Measurements from ENCODE around the gene VEGFA. TPM values are rescaled to one million over a fixed set of nuclear protein-coding genes. Genes with fewer than 3 reads are reported as not detected.
A peak's percentile ranks its signal among the peaks of the same experiment; 100 is the strongest.

The VEGFA gene
- total and polyA plus RNA-seq, 5 donors, result 163 to 296 (median 246) TPM

- DNase-seq (no peak), ATAC-seq (no peak)
- Histone ChIP-seq H3K9me3 (ENCODE audit: control insufficient read depth, low read length) (no peaks in the 10 kb centered on the region), H3K27me3 (ENCODE audit: control insufficient read depth, insufficient read depth) (no peaks in the 10 kb centered on the region), H3K27ac (ENCODE audit: low read length) (no peak overlapping the region), H3K4me1 (ENCODE audit: control insufficient read depth, insufficient read depth, low read length) (peaks cover 4% of the 10 kb centered on the region), H3K4me3 (ENCODE audit: low read length) (no peak overlapping the region)
- 82% methylated on average over 11 of the region's 11 CpGs for WGBS
- intact Hi-C loops (cut with DNase I), result no loop called here
Measured at GRCh38 chr6:43738877-43739641, 31.0 kb upstream of the VEGFA start.

GRCh38 chr6:43739642-43740091, 30.3 kb upstream of the VEGFA start:
- H3K9me3 ChIP-seq (ENCODE audit: control insufficient read depth, low read length), result no peaks in the 10 kb centered on the region
- intact Hi-C loops (cut with DNase I), result no loop called here
- no peaks in the 10 kb centered on the region for H3K27me3 ChIP-seq (ENCODE audit: control insufficient read depth, insufficient read depth)
- WGBS, result 39% methylated on average over 4 of the region's 4 CpGs
- DNase-seq, result no peak
- H3K4me3 ChIP-seq (ENCODE audit: low read length), result no peak overlapping the region
- ATAC-seq, result peak in 1 of 2 donors; percentile 6
- H3K27ac ChIP-seq (ENCODE audit: low read length), result no peak overlapping the region
- peaks cover 4% of the 10 kb centered on the region for H3K4me1 ChIP-seq (ENCODE audit: control insufficient read depth, insufficient read depth, low read length)

- Histone ChIP-seq H3K27ac (ENCODE audit: low read length) (no peak overlapping the region), H3K4me3 (ENCODE audit: low read length) (no peak overlapping the region), H3K9me3 (ENCODE audit: control insufficient read depth, low read length) (no peaks in the 10 kb centered on the region), H3K27me3 (ENCODE audit: control insufficient read depth, insufficient read depth) (no peaks in the 10 kb centered on the region), H3K4me1 (ENCODE audit: control insufficient read depth, insufficient read depth, low read length) (peaks cover 4% of the 10 kb centered on the region)
- ATAC-seq (no peak), DNase-seq (peak in 1 of 3 donors; percentile 30)
- intact Hi-C loops (cut with DNase I), result no loop called here
- WGBS, result 72% methylated on average over 6 of the region's 6 CpGs
Measured at GRCh38 chr6:43740321-43740960, 29.6 kb upstream of the VEGFA start.

GRCh38 chr6:43740961-43741764, 28.8 kb upstream of the VEGFA start:
- no peak for ATAC-seq
- Histone ChIP-seq H3K27ac (ENCODE audit: low read length) (no peak overlapping the region), H3K27me3 (ENCODE audit: control insufficient read depth, insufficient read depth) (no peaks in the 10 kb centered on the region), H3K9me3 (ENCODE audit: control insufficient read depth, low read length) (no peaks in the 10 kb centered on the region), H3K4me1 (ENCODE audit: control insufficient read depth, insufficient read depth, low read length) (peaks cover 4% of the 10 kb centered on the region), H3K4me3 (ENCODE audit: low read length) (no peak overlapping the region)
- intact Hi-C loops (cut with DNase I), result no loop called here
- WGBS, result 66% methylated on average over 6 of the region's 6 CpGs
- DNase-seq, result peak in 1 of 3 donors; percentile 13

- H3K9me3 ChIP-seq (ENCODE audit: control insufficient read depth, low read length), result no peaks in the 10 kb centered on the region
- H3K4me1 ChIP-seq (ENCODE audit: control insufficient read depth, insufficient read depth, low read length), result peaks cover 4% of the 10 kb centered on the region
- intact Hi-C loops (cut with DNase I), result no loop called here
- ATAC-seq (no peak), DNase-seq (no peak)
- H3K4me3 ChIP-seq (ENCODE audit: low read length), result no peak overlapping the region
- H3K27ac ChIP-seq (ENCODE audit: low read length), result no peak overlapping the region
- 78% methylated on average over 2 of the region's 2 CpGs for WGBS
- no peaks in the 10 kb centered on the region for H3K27me3 ChIP-seq (ENCODE audit: control insufficient read depth, insufficient read depth)
Measured at GRCh38 chr6:43741829-43742228, 28.2 kb upstream of the VEGFA start.

GRCh38 chr6:43742285-43742684, 27.7 kb upstream of the VEGFA start:
- WGBS, result 83% methylated on average over 3 of the region's 3 CpGs
- Histone ChIP-seq H3K27me3 (ENCODE audit: control insufficient read depth, insufficient read depth) (no peaks in the 10 kb centered on the region), H3K4me3 (ENCODE audit: low read length) (no peak overlapping the region), H3K9me3 (ENCODE audit: control insufficient read depth, low read length) (no peaks in the 10 kb centered on the region), H3K27ac (ENCODE audit: low read length) (no peak overlapping the region), H3K4me1 (ENCODE audit: control insufficient read depth, insufficient read depth, low read length) (peaks cover 3% of the 10 kb centered on the region)
- DNase-seq (no peak), ATAC-seq (no peak)
- intact Hi-C loops (cut with DNase I), result no loop called here

GRCh38 chr6:43742931-43743632, 26.9 kb upstream of the VEGFA start:
- ATAC-seq (peak; percentile 27 to 40), DNase-seq (peak in 2 of 3 donors; percentile 64 to 77)
- Histone ChIP-seq H3K4me1 (ENCODE audit: control insufficient read depth, insufficient read depth, low read length) (no peaks in the 10 kb centered on the region), H3K27ac (ENCODE audit: low read length) (no peak overlapping the region), H3K4me3 (ENCODE audit: low read length) (no peak overlapping the region), H3K9me3 (ENCODE audit: control insufficient read depth, low read length) (no peaks in the 10 kb centered on the region), H3K27me3 (ENCODE audit: control insufficient read depth, insufficient read depth) (no peaks in the 10 kb centered on the region)
- 51% methylated on average over 9 of the region's 9 CpGs for WGBS
- intact Hi-C loops (cut with DNase I), result no loop called here

GRCh38 chr6:43743682-43744381, 26.2 kb upstream of the VEGFA start:
- no peak overlapping the region for H3K4me3 ChIP-seq (ENCODE audit: low read length)
- H3K9me3 ChIP-seq (ENCODE audit: control insufficient read depth, low read length), result no peaks in the 10 kb centered on the region
- intact Hi-C loops (cut with DNase I), result no loop called here
- ATAC-seq (peak; percentile 30 to 45), DNase-seq (peak in 1 of 3 donors; percentile 64)
- H3K27me3 ChIP-seq (ENCODE audit: control insufficient read depth, insufficient read depth), result no peaks in the 10 kb centered on the region
- no peaks in the 10 kb centered on the region for H3K4me1 ChIP-seq (ENCODE audit: control insufficient read depth, insufficient read depth, low read length)
- 77% methylated on average over 5 of the region's 5 CpGs for WGBS
- H3K27ac ChIP-seq (ENCODE audit: low read length), result no peak overlapping the region

- 88% methylated on average over 8 of the region's 8 CpGs for WGBS
- Histone ChIP-seq H3K27me3 (ENCODE audit: control insufficient read depth, insufficient read depth) (no peaks in the 10 kb centered on the region), H3K9me3 (ENCODE audit: control insufficient read depth, low read length) (no peaks in the 10 kb centered on the region), H3K27ac (ENCODE audit: low read length) (no peak overlapping the region), H3K4me1 (ENCODE audit: control insufficient read depth, insufficient read depth, low read length) (no peaks in the 10 kb centered on the region), H3K4me3 (ENCODE audit: low read length) (no peak overlapping the region)
- intact Hi-C loops (cut with DNase I), result no loop called here
- no peak for ATAC-seq
- DNase-seq, result no peak
Measured at GRCh38 chr6:43744491-43744890, 25.5 kb upstream of the VEGFA start.

Measured in right cardiac atrium (tissue), 5 donors.